ENCODE measurements around the gene NOX3. TPM values are rescaled to one million over a fixed set of nuclear protein-coding genes. Genes with fewer than 3 reads are reported as not detected.

The NOX3 gene
- total and polyA plus RNA-seq, 2 donors (not counting 3 experiments of a cell fraction or from before 2014, with no cell fraction given) = not detected

- CTCF ChIA-PET = no interaction called here
- Histone ChIP-seq H3K4me1 (ENCODE audit: control insufficient read depth, extremely low read depth, insufficient read depth, low read length) (no peaks in the 10 kb centered on the region), H3K9me1 (replicated peaks; ENCODE audit: control insufficient read depth, extremely low read depth, insufficient read depth, low read length) (no peaks in the 10 kb centered on the region), H3K79me2 (ENCODE audit: control insufficient read depth, insufficient read depth, low read length) (no peaks in the 10 kb centered on the region), H2AFZ (ENCODE audit: low read depth, low read length) (no peak overlapping the region), H3K27me3 (ENCODE audit: control insufficient read depth in 2 of 2, insufficient read depth in 2 of 2, low read length in 2 of 2) (no peaks in the 10 kb centered on the region), H3K36me3 (ENCODE audit: control insufficient read depth in 2 of 2, extremely low read depth in 1 of 2, insufficient read depth in 2 of 2, low read length in 2 of 2) (no peaks in the 10 kb centered on the region), H3K27ac (ENCODE audit: insufficient read depth, low read depth, low read length) (no peak overlapping the region), H3K9ac (replicated peaks; ENCODE audit: extremely low read depth, insufficient read depth, low read length) (no peak overlapping the region), H3K4me2 (ENCODE audit: insufficient read depth, low read length) (no peak overlapping the region), H3K4me3 (replicated peaks in 1 of 3; ENCODE audit: insufficient read depth in 1 of 3, low read depth in 1 of 3, low read length in 3 of 3) (no peak overlapping the region), H4K20me1 (replicated peaks; ENCODE audit: control insufficient read depth, extremely low read depth, insufficient read depth, low read length) (no peaks in the 10 kb centered on the region), H3K9me3 (replicated peaks; ENCODE audit: control insufficient read depth, insufficient read depth, low read length) (no peaks in the 10 kb centered on the region)
- TF ChIP-seq JUN (IDR thresholded peaks at IDR 0.05; ENCODE audit: borderline replicate concordance, insufficient read depth, insufficient read length, low read depth) (no peak), POLR2A (IDR thresholded peaks at IDR 0.05; ENCODE audit: low read depth, low read length) (no peak), POLR2AphosphoS5 (IDR thresholded peaks at IDR 0.05; ENCODE audit: insufficient read depth, low read depth, low read length) (no peak), EZH2 (IDR thresholded peaks at IDR 0.05; ENCODE audit: borderline replicate concordance, low read depth, low read length, severe bottlenecking) (no peak), GATA2 (IDR thresholded peaks at IDR 0.05; ENCODE audit: insufficient read depth, insufficient read length, low read depth, low read length) (no peak), MAX (IDR thresholded peaks at IDR 0.05; ENCODE audit: insufficient read depth, insufficient read length) (no peak), MYC (IDR thresholded peaks at IDR 0.05; ENCODE audit: low read depth, low read length) (no peak), CTCF (IDR thresholded peaks at IDR 0.05; ENCODE audit: extremely low read depth in 1 of 2, insufficient read depth in 1 of 2, low read depth in 1 of 2, low read length in 2 of 2) (no peak), FOS (IDR thresholded peaks at IDR 0.05; ENCODE audit: borderline replicate concordance, insufficient read depth, low read length) (no peak)
- POLR2A ChIA-PET = no interaction called here
- dilution Hi-C loops (cut with MboI; ENCODE audit: extremely low pct_ligation_motif_present, low sequenced_read_pairs) = no loop called here
- no peak for DNase-seq (ENCODE audit: low read depth, low spot score)
- no TSS peak for BruUV-seq (replicated peaks)
- intact Hi-C loops (cut with micrococcal nuclease) = no loop called here
- FAIRE-seq = no peak
Measured at GRCh38 chr6:155378276-155378675, 77.4 kb downstream of the NOX3 start.

Measured in endothelial cell of umbilical vein (primary cell).